Retinal pigment epithelial cell (primary cell): ENCODE results near the gene SAMSN1.

Experiments used
- DNase-seq: peaks from one replicate; pipeline ENCODE4 v3.0.0-alpha.2; 2010; ENCODE audit warnings: low read depth
- H3K4me3 ChIP-seq: 2 replicates; pipeline ENCODE4 v1.5.1; 2011; ENCODE audit warnings: mild to moderate bottlenecking, low read length, control low read depth, moderate library complexity
- TF ChIP-seq, protein P1 (sequence below): conservative IDR thresholded peaks from 2 replicates; pipeline ENCODE4 v1.5.1; 2011; ENCODE audit warnings: low read depth, low read length, control low read depth, inconsistent platforms

The SAMSN1 gene

DNA sequence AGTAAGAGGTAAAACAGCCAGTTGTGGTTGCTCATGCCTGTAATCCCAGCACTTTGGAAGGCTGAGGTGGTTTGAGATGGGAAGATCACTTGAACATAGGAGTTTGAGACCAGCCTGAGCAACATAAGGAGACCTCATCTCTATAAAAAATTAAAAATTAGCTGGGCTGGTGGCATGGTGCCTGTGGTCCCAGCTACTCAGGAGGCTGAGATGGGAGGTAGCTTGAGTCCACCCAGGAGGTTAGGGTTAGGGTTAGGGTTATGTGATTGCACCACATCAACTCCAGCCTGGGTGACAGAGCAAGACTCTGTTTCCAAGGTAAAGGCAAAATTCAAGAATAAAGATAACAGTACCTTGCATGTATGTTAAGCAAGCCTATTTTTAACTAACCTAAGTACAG, 3.5 kb downstream of the SAMSN1 start:
- TF ChIP-seq, protein P1, sequence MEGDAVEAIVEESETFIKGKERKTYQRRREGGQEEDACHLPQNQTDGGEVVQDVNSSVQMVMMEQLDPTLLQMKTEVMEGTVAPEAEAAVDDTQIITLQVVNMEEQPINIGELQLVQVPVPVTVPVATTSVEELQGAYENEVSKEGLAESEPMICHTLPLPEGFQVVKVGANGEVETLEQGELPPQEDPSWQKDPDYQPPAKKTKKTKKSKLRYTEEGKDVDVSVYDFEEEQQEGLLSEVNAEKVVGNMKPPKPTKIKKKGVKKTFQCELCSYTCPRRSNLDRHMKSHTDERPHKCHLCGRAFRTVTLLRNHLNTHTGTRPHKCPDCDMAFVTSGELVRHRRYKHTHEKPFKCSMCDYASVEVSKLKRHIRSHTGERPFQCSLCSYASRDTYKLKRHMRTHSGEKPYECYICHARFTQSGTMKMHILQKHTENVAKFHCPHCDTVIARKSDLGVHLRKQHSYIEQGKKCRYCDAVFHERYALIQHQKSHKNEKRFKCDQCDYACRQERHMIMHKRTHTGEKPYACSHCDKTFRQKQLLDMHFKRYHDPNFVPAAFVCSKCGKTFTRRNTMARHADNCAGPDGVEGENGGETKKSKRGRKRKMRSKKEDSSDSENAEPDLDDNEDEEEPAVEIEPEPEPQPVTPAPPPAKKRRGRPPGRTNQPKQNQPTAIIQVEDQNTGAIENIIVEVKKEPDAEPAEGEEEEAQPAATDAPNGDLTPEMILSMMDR, result no peak
- no peak for DNase-seq
- H3K4me3 ChIP-seq, result no peak overlapping the region

DNA sequence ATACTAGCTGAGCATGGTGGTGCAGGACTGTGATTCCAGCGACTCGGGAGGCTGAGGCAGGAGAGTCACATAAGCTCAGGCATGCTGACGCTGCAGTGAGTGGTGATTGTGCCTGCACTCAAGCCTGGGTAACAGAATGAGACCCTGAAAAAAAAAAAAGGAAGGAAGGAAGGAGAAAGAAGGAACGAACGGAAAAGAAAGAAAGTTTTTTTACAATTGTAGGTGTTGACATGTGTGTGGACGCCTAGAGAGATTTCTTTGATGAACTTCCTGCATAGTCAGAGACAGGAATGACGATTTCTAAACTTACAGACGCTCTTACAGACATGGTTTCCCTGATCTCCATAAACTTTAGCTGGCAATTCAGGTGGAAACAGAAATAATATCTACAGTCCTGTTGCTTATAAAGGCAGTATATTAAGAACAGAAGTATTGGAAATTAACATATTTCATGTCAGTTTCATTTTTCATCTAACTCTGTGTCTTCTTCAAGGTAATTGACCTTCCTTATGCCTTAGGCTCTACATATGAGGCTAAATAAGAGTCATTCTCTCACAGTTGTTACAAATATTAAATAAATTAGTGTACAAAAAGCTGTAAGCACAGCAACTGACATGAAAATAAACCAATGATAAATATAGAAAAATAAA, 4.1 kb downstream of the SAMSN1 start:
- TF ChIP-seq, protein P1, result no peak
- H3K4me3 ChIP-seq, result no peak overlapping the region
- DNase-seq, result no peak

DNA sequence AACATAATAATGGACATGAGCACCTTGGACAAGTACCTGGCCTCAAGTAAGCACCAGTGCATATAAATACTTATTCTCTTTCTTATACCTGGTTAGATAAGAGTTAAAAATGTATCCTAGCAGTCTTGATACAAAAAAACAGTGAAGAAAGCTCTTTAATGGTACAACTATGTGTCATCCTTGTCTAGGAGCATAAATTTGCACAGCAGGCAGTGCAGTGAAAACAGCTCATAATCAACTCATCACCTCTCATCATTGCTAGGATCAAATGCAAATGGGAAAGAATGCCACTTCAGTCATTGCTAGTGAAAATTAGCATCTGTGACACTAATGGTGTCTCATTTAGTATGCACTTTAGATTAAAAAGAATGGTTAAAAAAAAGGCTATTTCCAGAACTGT, 7.6 kb downstream of the SAMSN1 start:
- DNase-seq, result no peak
- H3K4me3 ChIP-seq, result no peak overlapping the region
- TF ChIP-seq, protein P1, result no peak

DNA sequence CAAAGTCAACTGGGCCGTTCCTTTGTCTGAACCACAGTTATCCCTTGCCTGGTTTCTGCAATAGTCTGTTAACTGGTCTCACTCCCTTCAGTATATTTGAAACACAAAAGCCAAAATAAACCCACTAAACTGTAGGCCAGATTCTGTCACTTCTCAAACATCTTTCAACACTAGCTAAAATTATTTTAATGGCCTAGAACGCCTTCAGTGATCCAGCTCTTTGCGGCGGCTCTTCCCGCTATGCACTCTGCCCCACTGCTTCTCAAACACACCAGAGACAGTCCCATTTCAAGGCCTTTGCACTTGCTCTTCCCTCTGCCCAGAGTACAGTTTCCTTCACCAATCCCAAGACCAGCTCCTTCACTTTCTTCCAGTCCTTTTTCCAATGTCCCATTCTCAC, 9.2 kb downstream of the SAMSN1 start:
- TF ChIP-seq, protein P1, result no peak
- no peak overlapping the region for H3K4me3 ChIP-seq
- no peak for DNase-seq

DNA sequence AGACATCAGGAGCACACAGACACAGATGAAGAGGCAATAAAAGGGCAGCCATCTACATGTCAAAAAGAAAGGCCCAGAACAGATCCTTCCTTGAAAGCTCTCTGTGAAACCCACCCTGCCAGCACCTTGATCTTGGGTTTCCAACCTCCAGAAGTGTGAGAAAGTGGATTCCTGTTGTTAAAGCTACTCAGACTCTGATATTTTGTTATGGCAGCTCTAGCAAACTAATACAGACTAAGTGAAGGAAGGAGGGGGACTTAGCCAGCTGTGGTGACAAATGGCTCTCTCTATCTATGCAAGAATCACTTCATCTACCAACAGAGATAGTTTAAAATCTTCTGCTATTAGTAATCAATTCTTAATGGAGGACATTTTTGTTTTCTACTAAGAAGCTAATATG, 10.4 kb downstream of the SAMSN1 start:
- no peak for DNase-seq
- TF ChIP-seq, protein P1, result no peak
- H3K4me3 ChIP-seq, result no peak overlapping the region

DNA sequence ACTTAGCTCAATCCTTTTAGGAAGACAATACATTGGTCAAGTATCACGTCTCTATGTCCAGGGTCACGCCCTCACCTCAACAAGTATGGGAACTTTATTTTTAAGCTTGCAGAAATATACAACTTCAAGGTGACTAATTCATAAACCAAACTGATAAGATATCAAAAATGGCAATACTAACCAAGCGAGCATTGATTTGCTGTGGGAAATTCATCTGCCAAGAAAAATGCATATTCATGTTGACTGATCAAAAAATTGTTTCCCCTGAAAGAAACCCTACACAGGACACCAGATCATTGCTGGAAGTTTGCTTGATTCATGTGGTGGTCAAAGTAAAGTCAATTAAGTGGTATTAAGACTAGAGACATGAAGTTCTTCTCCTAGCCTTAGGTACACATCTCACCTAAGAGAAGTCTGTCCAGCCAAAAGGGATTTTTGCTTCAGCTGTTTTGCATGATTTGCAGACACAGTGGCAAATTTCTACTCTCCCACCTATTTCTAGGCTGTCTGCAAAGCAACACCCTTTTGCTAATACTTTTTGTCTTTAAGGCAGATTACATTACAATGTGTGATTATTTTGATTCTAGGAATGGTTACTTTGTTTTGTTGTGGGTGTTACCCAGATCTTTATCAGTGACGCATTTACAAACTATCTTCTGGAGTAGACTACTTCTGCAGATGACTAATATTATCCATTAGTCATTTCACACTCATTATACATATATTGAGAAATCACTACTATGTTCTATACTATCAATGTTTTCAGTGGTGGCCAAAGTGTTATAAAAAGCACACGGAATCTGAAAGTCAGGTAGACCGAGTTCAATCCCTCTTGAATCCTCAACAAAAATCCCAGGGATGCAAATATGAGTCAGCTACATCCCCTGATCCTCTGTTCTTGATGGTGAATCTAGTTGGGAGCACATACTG, 12.4 kb downstream of the SAMSN1 start:
- TF ChIP-seq, protein P1, result no peak
- peak; percentile 73 for DNase-seq
- H3K4me3 ChIP-seq, result no peak overlapping the region
